ENCODE data around the gene WDFY2.

Gene WDFY2

GRCh38 chr13:51668580-51669195 is 84.4 kb downstream of the WDFY2 start:
- H3K27me3 ChIP-seq, result no peaks in the 10 kb centered on the region
- H3K4me3 ChIP-seq, result no peak overlapping the region
- TF ChIP-seq CTCF (IDR thresholded peaks at IDR 0.05), result no peak
- no peaks in the 10 kb centered on the region for H3K9me3 ChIP-seq
- H3K27ac ChIP-seq, result no peak overlapping the region
- DNase-seq, result no peak
- no peaks in the 10 kb centered on the region for H3K36me3 ChIP-seq
- H3K4me1 ChIP-seq, result peaks cover 0 to 59% (median 12%) of the 10 kb centered on the region in 4 donors
- intact Hi-C loops (cut with DNase I; ENCODE audit: low total_unique reads), result no loop called here

GRCh38 chr13:51673165-51673564 is 88.9 kb downstream of the WDFY2 start:
- Histone ChIP-seq H3K36me3 (no peaks in the 10 kb centered on the region), H3K27me3 (no peaks in the 10 kb centered on the region), H3K4me3 (no peak overlapping the region), H3K4me1 (peaks cover 0 to 30% (median 8%) of the 10 kb centered on the region in 4 donors), H3K27ac (no peak overlapping the region), H3K9me3 (no peaks in the 10 kb centered on the region)
- no peak for DNase-seq
- intact Hi-C loops (cut with DNase I; ENCODE audit: low total_unique reads), result no loop called here
- no peak for TF ChIP-seq CTCF (IDR thresholded peaks at IDR 0.05)

DNA sequence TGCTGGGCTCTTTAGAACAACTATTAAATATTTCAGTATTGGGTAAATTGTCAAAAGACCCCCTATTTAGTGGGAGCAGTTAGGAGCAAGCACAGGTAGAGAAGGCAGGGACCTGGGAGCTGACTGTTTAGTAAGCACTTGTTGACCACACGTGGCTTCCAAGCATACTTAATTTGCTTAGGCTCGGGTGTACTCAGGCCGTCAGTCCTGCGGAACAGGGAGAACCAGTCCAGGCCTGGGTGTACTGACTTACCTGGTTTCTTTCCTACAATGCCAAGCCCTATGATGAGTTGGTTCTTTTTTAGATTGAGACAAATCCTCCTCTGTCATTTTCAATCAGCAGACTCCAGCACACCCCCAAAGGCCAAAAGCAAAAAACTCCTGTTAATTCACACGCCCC is 90.0 kb downstream of the WDFY2 start:
- DNase-seq, result no peak
- intact Hi-C loops (cut with DNase I; ENCODE audit: low total_unique reads), result no loop called here
- no peaks in the 10 kb centered on the region for H3K27me3 ChIP-seq
- H3K36me3 ChIP-seq, result no peaks in the 10 kb centered on the region
- H3K9me3 ChIP-seq, result no peaks in the 10 kb centered on the region
- H3K27ac ChIP-seq, result no peak overlapping the region
- no peak overlapping the region for H3K4me3 ChIP-seq
- H3K4me1 ChIP-seq, result peaks cover 0 to 29% (median 8%) of the 10 kb centered on the region in 4 donors
- TF ChIP-seq CTCF (IDR thresholded peaks at IDR 0.05), result no peak

DNA sequence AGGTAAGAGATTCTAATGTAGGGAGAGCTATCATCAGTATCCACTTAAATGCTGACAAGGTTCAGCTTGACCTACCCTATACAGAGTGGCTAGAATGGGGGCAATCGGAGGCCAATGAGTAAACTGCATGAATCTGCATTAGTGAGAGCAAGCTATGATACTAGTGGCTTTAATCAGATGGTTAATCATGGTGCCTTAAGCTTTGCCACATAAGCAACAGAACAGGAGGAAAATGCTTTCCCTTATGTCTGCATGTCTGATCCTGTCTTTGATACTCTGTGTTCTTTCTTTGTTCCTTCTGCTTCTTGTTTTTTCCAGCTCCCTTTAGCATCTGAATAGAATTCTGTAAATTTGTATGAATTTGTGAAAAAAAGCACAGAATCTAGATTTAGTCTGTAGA is 91.1 kb downstream of the WDFY2 start:
- Histone ChIP-seq H3K4me3 (no peak overlapping the region), H3K27ac (no peak overlapping the region), H3K36me3 (no peaks in the 10 kb centered on the region), H3K9me3 (no peaks in the 10 kb centered on the region), H3K27me3 (no peaks in the 10 kb centered on the region), H3K4me1 (peaks cover 0 to 24% (median 8%) of the 10 kb centered on the region in 4 donors)
- intact Hi-C loops (cut with DNase I; ENCODE audit: low total_unique reads), result no loop called here
- TF ChIP-seq CTCF (IDR thresholded peaks at IDR 0.05), result no peak
- DNase-seq, result no peak

- H3K4me1 ChIP-seq, result peaks cover 0 to 24% (median 8%) of the 10 kb centered on the region in 4 donors
- no peak for TF ChIP-seq CTCF (IDR thresholded peaks at IDR 0.05)
- no peak overlapping the region for H3K27ac ChIP-seq
- intact Hi-C loops (cut with DNase I; ENCODE audit: low total_unique reads), result no loop called here
- H3K4me3 ChIP-seq, result no peak overlapping the region
- H3K27me3 ChIP-seq, result no peaks in the 10 kb centered on the region
- H3K36me3 ChIP-seq, result no peaks in the 10 kb centered on the region
- DNase-seq, result no peak
- H3K9me3 ChIP-seq, result no peaks in the 10 kb centered on the region
Measured at GRCh38 chr13:51675877-51676276, 91.6 kb downstream of the WDFY2 start.

DNA sequence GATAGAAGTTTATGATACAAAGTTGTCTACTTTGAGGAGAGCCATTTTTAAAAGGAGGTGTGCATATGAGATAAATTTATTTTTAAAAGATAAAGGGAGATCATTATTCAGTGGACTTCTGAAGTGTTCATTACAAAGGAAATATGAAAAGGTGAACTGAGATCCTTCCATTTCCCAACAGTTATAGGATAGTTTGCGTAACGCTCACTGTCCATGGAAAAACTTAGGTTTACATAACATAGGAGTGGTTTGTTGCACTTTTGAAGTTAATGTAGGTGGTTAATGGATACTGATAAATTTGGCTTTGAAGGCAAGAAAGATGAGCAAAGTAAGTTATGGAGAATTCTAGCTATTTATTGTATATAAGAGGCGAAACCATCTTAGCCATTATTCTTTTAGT is 92.5 kb downstream of the WDFY2 start:
- no peaks in the 10 kb centered on the region for H3K9me3 ChIP-seq
- no peaks in the 10 kb centered on the region for H3K27me3 ChIP-seq
- no peak overlapping the region for H3K4me3 ChIP-seq
- no peak for DNase-seq
- no peaks in the 10 kb centered on the region for H3K36me3 ChIP-seq
- no peak overlapping the region for H3K27ac ChIP-seq
- peaks cover 0 to 24% (median 8%) of the 10 kb centered on the region in 4 donors for H3K4me1 ChIP-seq
- intact Hi-C loops (cut with DNase I; ENCODE audit: low total_unique reads), result no loop called here
- no peak for TF ChIP-seq CTCF (IDR thresholded peaks at IDR 0.05)

All from tibial artery (tissue), 4 donors.